ENCODE data around the gene KCNJ1.

KCNJ1 gene

DNA sequence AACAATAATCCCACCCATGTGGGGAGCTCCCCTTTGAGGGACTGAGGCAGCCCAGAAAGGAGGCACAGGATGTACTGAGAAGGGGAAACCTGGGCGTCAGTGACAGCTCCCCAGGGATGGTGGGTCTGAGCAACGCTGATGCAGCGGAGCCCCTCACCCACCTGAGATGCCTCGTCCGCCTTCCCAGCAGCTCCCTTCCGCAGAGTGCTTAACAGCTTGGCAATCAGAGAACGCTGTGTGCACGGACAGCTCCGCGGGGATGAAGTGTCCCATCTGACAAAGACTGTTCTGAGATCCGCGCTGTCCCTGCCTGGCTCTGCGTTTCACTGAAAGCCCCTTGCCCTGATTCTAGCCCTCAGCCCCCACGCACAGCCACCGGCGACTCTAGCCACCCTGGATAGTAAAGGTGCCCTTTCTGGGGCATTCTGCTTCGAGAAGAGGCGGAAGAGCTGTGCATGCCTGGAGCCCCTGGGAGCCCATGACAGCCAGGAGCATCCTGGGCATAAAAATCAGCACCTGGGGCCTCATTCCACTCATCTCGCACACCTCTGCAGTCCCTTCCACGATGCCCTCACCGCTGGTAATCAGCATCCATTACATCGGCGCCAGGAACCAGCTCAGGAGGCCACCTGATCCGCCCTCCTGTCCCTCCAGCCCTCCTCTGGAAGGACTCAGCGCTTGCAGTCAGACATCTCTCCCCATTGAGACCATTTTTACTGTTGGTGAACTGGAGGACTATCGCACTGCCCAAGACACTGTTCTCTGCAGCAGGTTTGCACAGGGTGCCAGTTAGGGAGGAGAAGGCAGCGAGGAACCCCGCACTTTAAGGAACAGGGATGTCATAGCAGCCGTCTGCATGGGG is 34.8 kb upstream of the KCNJ1 start:
- DNase-seq = no peak

- peak; percentile 31 to 87 for DNase-seq
Observed at GRCh38 chr11:128900468-128900867, 33.4 kb upstream of the KCNJ1 start.

DNA sequence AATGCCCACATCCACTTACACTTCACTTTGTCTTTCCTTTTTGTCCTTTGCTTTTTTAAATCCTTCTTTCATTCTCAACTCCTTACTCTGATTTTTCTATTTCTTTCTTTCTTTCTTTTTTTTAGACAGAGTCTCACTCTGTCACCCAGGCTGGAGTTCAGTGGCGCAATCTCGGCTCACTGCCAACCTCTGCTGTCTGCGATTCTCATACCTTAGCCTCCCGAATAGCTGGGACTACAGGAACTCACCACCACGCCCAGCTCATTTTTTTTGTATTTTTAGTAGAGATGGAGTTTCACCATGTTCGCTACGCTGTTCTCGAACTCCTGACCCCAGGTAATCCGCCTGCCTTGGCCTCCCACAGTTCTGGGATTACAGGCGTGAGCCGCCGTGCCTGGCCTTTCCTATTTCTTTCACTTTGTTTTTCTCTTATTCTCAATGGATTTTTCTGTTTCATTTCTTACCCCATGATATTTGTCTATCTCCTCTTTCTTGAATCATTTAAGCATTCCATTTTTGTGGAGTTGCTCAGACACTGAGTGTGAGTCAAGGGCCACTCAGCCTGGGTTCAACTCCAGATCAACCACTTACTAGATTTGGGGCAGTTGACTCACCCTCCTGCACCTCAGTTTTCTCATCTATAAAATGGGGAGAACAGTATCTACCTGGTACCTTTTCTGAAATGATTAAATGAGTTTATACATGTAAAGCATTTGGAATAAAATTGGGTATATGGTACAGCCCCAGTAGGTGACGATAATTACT is 31.7 kb upstream of the KCNJ1 start:
- no peak for DNase-seq

DNA sequence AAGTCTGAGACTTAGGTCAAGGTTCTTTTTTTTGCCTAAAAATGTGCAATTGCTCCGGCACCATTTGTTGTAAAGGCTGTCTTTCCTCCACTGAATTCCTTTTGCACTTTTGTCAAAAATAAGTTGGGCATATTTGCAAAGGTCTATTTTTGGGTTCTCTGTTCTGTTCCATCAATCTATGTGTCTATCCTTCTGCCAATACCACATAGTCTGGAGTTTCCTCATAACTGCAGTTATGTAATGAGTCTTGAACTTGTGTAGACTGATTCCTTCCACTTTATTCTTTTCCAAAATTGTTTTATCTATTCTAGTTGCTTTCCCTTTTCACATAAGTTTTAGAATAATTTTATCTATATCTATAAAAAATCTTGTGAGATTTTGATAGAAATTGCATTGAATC is 30.7 kb upstream of the KCNJ1 start:
- DNase-seq = no peak

DNA sequence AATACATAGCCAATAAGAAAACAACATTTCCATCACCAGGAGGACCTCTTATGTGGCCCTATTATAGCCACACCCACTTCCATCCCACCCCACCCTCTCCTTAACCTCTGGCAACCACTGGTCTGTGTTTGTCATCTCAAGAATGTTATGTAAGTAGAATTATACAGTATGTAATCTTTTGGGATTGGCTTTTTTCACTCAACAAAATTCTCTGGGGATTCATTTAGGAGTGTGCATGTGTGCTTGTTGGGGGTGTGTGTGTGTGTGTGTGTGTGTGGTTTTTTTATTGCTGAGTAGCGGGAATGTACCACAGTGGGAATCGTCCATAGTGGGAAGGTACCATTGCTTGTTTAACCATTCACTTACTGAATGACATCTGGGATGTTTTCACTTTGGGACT is 29.3 kb upstream of the KCNJ1 start:
- no peak for DNase-seq

DNA sequence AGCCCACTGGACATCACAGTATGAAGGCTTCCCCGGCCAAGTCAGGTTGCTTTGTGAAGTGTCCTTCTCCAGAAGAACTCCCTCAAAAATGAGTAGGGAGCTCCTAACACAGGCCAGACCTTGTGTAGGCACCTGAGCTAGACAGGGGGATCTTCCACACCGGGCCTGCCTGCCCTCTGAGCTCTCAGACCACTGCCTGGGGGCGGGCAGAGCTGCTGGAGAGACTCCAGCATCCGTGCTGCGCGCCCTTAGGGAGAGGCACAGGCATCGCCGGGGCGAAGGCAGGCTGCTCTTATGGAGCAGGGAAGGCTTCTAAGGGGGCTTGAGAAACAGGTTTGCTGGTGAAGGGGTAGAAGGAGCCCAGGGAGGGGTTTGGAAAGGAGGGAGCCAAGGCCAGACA is 28.4 kb upstream of the KCNJ1 start:
- no peak for DNase-seq

GRCh38 chr11:128894685-128895084 is 27.6 kb upstream of the KCNJ1 start:
- DNase-seq = no peak

DNA sequence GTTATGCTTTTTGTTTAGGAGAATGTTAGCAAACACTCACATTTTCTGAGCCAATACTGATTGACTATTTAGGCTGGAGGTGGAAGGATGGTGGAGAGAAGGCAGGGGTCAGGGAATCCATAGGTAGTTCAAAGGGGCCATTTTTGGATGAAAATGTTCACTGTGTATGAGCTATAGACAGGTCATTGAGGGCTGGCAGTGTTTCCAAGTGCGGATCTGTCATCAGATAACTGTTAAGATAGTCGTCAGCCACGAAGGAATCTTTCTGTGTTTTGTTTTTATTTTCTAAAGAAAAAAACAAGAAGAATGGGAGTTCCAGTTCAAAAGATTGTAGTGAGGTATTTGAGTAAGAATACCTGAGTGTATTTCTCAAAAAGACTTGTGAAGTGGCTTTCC is 27.2 kb upstream of the KCNJ1 start:
- no peak for DNase-seq

DNA sequence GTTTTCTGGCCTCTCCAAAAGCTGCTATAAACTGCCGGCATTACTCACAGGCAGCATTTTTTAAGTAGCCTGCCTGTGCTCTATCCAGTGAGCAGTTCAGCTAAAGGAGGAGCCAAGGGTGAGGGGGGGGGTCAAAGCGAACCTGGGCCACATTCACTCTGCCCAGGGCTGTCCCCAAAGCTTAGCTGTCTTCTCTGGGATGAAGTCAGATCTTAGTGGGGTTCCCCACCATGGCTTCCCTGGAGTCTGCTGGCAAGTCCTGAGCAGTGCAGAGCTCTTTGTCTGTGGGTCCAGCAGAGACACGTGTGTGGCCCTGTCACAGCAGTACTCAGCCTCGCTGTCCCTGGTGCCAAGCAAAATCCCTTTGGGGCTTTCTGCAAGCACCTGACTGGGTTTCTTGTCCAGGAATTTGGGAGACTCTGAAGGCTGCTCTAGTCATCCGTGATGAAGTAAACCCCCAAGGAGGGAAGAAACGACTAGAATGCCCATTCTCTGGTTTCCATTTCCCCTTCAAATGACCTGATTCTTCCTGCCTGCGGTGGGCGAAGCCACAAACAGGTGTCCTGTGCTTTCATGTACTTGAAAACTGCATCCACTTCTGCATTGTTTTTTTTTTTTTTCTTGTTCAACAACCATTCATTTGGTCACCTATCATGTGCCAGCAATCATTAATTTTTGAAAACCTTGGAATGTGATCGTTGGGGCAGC is 26.6 kb upstream of the KCNJ1 start:
- no peak for DNase-seq

DNA sequence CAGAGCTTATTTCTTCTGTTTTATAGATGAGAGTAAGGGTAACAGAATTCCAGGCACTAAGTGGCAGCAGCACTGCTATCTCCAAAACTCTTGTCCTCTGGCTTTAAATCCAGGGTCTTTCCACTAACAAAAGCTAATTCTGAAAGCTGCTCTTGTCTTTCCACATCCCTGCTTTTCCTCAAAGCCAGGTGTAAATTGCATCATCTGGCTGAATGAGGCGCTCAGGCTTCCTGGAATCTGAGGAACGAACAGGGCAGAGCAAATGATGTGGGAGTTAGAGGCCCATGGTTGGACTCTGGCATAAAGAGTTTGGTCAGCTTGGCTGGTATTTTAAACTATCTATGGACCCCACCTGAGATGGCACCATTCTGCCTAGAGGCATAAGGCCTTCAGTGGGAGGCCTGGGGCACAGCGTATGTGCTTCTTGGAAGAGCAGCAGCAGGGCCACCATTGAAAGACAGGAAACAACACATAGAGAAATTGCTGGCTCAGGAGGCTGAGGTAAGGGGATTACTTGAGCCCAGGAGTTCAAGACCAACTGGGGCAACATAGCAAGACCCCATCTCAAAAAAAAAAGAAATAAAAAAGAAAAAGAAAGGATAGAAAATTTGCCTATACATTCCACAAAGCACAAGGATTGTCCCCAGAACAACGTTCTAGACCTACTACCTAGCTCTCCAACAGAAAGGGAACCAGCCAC is 25.9 kb upstream of the KCNJ1 start:
- peak in 1 of 2 experiments; percentile 25 for DNase-seq

- no peak for DNase-seq
Observed at GRCh38 chr11:128891913-128892398, 24.9 kb upstream of the KCNJ1 start.

DNA sequence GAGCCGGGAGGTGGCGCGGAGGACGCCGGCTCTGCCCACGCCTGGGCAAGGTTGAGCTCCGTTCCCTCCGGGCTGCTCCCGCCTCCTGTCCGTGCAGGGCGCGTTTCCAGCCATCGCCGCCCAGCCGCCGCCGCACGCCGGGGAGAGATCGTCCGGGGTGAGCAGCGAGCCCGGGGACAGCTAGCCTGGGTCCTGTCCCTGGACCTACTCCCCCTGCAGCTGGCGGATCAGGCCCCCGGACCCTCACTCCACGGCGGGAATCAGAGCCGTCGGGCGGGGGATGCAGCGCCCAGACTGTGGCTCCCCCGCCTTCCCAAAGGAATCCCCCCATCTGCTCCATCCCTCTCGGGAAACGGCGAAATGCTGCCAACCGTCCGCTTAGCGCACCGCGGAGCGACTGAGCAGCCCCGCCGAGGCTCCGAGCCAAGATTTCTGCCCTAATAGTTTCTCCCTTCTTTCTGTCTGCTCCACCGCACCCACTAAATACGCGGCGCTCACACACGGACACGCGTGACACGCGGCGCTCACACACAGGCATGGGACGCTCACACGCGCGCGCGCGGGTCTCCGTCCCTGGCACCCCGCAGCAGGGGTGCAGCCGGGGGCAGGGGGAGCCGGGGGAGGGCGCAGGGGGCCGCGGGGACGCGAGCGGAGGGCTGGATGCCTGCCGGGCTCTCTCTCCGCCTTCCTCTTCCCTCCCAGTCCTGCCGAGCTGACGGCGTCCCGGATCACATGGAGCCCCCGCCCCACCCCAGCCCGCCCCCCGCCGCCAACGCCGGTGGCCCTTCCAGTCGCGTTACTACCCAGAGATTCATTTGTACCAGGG is 23.7 kb upstream of the KCNJ1 start, which contains the start of gene KCNJ5:
KCNJ5 (plus strand) TSS at position 814 of the 826 bp plus-strand sequence. CDS start 19,918 bp downstream, outside the sequence.
- no peak for DNase-seq

DNA sequence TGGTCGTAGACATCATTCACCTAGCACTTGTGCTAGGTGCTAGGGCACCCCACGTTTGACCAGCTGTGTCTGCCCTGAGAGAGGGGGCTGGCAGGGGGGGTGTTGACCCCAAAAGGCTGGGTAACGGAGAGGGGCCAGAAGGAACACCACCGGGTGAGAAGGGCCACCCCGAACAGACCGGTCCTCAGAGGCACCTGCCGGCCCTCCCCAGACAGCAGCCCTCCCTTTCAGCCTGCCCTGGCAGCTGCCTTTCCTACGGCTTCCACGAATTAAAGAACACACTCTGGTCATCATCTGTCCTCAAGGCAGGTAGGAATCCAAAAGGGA is 23.1 kb upstream of the KCNJ1 start:
- DNase-seq = no peak

- DNase-seq = no peak
Observed at GRCh38 chr11:128889657-128890213, 22.6 kb upstream of the KCNJ1 start.

DNA sequence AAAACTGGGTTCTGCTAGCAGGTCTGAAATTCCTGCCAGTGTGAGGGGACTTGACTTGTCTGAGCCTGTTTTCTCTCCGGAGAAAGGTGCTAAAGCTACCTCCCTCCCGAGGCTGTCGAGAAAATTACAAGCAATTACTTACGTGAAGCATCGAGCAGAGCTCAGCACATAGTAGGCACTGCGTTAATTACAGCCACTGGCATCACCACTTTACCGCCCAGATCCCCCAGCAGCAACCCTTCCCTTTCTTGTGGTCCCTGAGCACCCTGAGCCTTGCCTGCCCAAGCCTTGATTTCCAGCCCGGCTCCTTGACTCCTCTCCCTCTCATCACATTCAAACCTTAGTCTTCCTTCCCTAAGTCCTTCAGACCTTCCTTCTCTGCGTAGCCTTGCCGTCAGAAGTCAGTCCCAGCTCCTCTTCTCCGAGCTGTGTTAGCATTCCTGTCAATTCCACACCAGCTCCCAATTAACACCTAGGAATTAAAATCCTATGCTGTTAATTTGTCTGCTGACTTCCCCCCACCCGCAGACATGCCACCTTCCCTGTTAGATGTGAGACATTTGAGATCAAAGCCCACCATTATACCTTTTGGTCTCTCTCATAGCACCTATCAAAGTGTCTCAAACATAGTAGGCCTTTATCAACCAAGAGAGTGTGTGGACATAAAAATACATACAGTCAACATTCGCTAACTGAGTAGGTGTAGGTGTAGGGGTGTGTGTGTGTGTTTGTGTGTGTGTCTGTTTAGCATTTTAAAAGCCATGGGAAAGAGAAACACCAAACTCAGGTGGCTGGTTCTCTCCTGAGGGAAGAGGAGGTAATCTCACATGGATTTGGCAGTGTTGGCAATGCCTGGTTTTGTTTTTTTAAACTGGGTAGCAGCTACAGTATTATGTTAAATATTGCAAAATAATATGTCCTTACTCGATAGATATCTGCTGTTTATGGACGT is 21.2 kb upstream of the KCNJ1 start:
- DNase-seq = no peak

- no peak for DNase-seq
Observed at GRCh38 chr11:128886406-128887124, 19.5 kb upstream of the KCNJ1 start.

GRCh38 chr11:128884703-128885338 is 17.7 kb upstream of the KCNJ1 start:
- DNase-seq = peak; percentile 11 to 58

- DNase-seq = no peak
Observed at GRCh38 chr11:128884054-128884453, 17.0 kb upstream of the KCNJ1 start.

DNA sequence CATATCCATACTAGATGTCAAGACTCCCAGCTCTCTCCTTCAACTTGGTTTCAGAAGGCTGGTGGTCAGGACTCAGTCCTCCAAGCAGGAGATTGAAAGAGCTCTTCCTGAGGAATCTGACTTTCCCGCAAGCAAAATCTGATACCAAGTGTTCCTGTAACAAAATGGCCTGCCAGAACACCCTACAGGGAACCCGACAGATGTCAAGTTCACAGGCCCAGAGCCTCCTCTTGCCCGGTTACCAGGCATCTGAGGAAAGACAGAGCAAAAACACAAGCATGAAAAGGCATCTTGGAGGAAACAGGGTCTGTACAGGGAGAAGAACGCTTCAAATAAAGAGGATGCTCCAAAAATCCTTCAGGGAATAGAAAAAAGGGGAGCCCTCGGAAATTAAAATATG is 15.4 kb upstream of the KCNJ1 start:
- no peak for DNase-seq
